Astrocyte (in vitro differentiated cells and primary cell): ENCODE results near the gene EXD2. TPM values are rescaled to one million over a fixed set of nuclear protein-coding genes. Genes with fewer than 3 reads are reported as not detected.

Experiments
- DNase-seq: peaks from one replicate; pipeline ENCODE4 v3.0.0-alpha.2; 2010; ENCODE audit warnings: low read depth
- FAIRE-seq: peaks from 2 replicates; lab custom pipeline; 2011; peaks lifted over from hg19 to GRCh38; lab: Jason Lieb, UNC
- H2AFZ ChIP-seq: 2 replicates; pipeline ENCODE4 v1.6.0; 2012; ENCODE audit warnings: low read depth, low read length, inconsistent platforms
- H3K27ac ChIP-seq: 2 replicates; pipeline ENCODE4 v1.5.1; 2011; ENCODE audit warnings: low read depth, low read length, inconsistent platforms
- H3K27me3 ChIP-seq: 2 replicates; pipeline ENCODE4 v1.6.0; 2011; ENCODE audit warnings: low read length, inconsistent platforms; ENCODE audit not compliant: insufficient read depth
- H3K36me3 ChIP-seq: 2 replicates; pipeline ENCODE4 v1.5.1; 2011; ENCODE audit warnings: low read length, inconsistent platforms; ENCODE audit not compliant: insufficient read depth
- H3K4me1 ChIP-seq: 2 replicates; pipeline ENCODE4 v1.5.1; 2011; ENCODE audit warnings: low read length, inconsistent platforms; ENCODE audit not compliant: insufficient read depth
- H3K4me2 ChIP-seq: 2 replicates; pipeline ENCODE4 v1.6.0; 2012; ENCODE audit warnings: low read length, inconsistent platforms
- H3K4me3 ChIP-seq: 2 replicates; pipeline ENCODE4 v1.5.1; 2011; ENCODE audit warnings: low read depth, mild to moderate bottlenecking, low read length, inconsistent platforms; ENCODE audit not compliant: insufficient read depth
- H3K79me2 ChIP-seq: 2 replicates; pipeline ENCODE4 v1.6.0; 2012; ENCODE audit warnings: mild to moderate bottlenecking, low read length, inconsistent platforms; ENCODE audit not compliant: insufficient read depth
- H3K9ac ChIP-seq: 2 replicates; pipeline ENCODE4 v1.6.0; 2012; ENCODE audit warnings: mild to moderate bottlenecking, low read length, inconsistent platforms
- H3K9me3 ChIP-seq: 2 replicates; pipeline ENCODE4 v1.5.1; 2012; ENCODE audit warnings: low read depth, mild to moderate bottlenecking, low read length, inconsistent platforms; ENCODE audit not compliant: insufficient read depth
- H4K20me1 ChIP-seq: 2 replicates; pipeline ENCODE4 v1.6.0; 2012; ENCODE audit warnings: low read length, inconsistent platforms; ENCODE audit not compliant: insufficient read depth
- H3K27ac Mint-ChIP-seq: one replicate; pipeline ENCODE4 v1.8.0; 2021; ENCODE audit warnings: mild to moderate bottlenecking, mixed read lengths; ENCODE audit not compliant: unreplicated experiment
- H3K27me3 Mint-ChIP-seq: one replicate; pipeline ENCODE4 v1.8.0; 2021; ENCODE audit warnings: low read depth, mixed read lengths; ENCODE audit not compliant: unreplicated experiment
- H3K36me3 Mint-ChIP-seq: one replicate; pipeline ENCODE4 v1.8.0; 2021; ENCODE audit warnings: low read depth, mixed read lengths; ENCODE audit not compliant: unreplicated experiment
- H3K4me1 Mint-ChIP-seq: one replicate; pipeline ENCODE4 v1.8.0; 2021; ENCODE audit warnings: low read depth, mixed read lengths; ENCODE audit not compliant: unreplicated experiment
- H3K4me3 Mint-ChIP-seq: one replicate; pipeline ENCODE4 v1.8.0; 2021; ENCODE audit warnings: mild to moderate bottlenecking, moderate library complexity, mixed read lengths; ENCODE audit not compliant: unreplicated experiment
- H3K9me3 Mint-ChIP-seq: one replicate; pipeline ENCODE4 v1.8.0; 2021; ENCODE audit warnings: mild to moderate bottlenecking, mixed read lengths; ENCODE audit not compliant: unreplicated experiment
- CTCF ChIP-seq: IDR thresholded peaks from 2 replicates; pipeline ENCODE4 v1.5.1; 2011; ENCODE audit warnings: low read depth, mild to moderate bottlenecking, inconsistent platforms, low read length, moderate library complexity; ENCODE audit not compliant: insufficient read depth
- EZH2 ChIP-seq: IDR thresholded peaks from 2 replicates; pipeline ENCODE4 v1.6.1; 2012; ENCODE audit warnings: mild to moderate bottlenecking, low read length, inconsistent platforms; ENCODE audit not compliant: insufficient read depth
- total RNA-seq: library from RNA; stranded (reverse); gene quantifications from 2 replicates; pipeline ENCODE4 v1.2.1, GENCODE V29; 2021

The EXD2 gene
- total RNA-seq, 1 donor from 2014 or later: 30.7 TPM

DNA sequence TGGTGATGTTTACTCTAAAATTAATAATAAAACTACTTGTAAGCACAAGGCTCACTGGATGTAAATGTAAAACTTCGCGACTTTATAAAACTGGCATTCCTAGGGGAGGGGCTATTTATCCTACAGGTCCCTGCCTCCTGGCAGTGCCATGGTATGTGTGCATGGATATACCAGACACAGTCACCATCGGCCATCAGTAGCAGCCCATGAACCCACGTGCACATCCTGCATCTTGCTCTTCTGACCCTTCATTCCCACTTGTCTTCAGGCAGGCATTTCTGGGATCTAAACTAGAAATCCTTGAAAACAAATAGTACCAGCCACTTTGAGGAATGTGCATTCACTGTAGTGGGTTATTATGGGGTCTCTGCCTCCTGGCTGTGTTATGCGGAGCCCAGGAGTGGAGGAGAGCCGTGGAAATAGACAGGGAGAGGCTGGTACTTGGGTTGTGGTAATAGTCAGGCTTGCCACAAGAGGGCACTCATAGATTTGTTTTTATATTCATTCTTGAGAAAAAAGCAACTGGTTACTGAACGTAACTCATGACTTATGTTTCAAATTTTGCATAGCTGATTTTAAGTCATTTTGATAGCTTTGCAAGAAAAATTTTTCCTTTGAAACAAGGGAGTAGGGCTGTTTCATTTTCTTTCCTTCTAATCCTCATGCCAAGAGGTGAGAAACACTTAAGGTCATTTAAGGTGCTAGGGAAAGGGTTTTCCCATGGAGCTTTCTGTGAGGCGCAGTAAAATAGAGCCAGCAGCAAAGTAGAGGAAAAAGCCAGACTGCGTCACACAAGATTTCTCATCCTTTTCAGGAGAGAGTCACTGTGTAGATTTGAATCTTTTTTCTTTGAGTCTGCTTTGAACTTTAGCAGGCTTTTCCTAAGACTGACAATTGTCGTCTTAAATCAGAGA, 51.3 kb downstream of the EXD2 start:
- H3K27ac Mint-ChIP-seq: no peak overlapping the region
- no peaks in the 10 kb centered on the region for H3K27me3 ChIP-seq
- H3K4me1 ChIP-seq: no peaks in the 10 kb centered on the region
- peak; percentile 43 for DNase-seq
- H2AFZ ChIP-seq: no peak overlapping the region
- no peaks in the 10 kb centered on the region for H4K20me1 ChIP-seq
- no peak for FAIRE-seq
- no peaks in the 10 kb centered on the region for H3K27me3 Mint-ChIP-seq
- no peak overlapping the region for H3K27ac ChIP-seq
- H3K4me2 ChIP-seq: no peak overlapping the region
- H3K36me3 Mint-ChIP-seq: peaks cover 2% of the 10 kb centered on the region
- H3K9me3 ChIP-seq: no peaks in the 10 kb centered on the region
- H3K9ac ChIP-seq: no peak overlapping the region
- H3K9me3 Mint-ChIP-seq: no peaks in the 10 kb centered on the region
- no peak overlapping the region for H3K4me3 ChIP-seq
- H3K4me1 Mint-ChIP-seq: peaks cover 11% of the 10 kb centered on the region
- H3K36me3 ChIP-seq: peaks cover 4% of the 10 kb centered on the region
- no peak overlapping the region for H3K4me3 Mint-ChIP-seq
- TF ChIP-seq CTCF (peak; percentile 75), EZH2 (no peak)
- H3K79me2 ChIP-seq: no peaks in the 10 kb centered on the region

- TF ChIP-seq CTCF (no peak), EZH2 (no peak)
- H3K36me3 Mint-ChIP-seq: peaks cover 1% of the 10 kb centered on the region
- H3K4me3 ChIP-seq: no peak overlapping the region
- H4K20me1 ChIP-seq: no peaks in the 10 kb centered on the region
- no peak overlapping the region for H3K27ac ChIP-seq
- no peak overlapping the region for H3K27ac Mint-ChIP-seq
- no peaks in the 10 kb centered on the region for H3K9me3 ChIP-seq
- H3K36me3 ChIP-seq: no peaks in the 10 kb centered on the region
- no peak overlapping the region for H2AFZ ChIP-seq
- H3K9ac ChIP-seq: no peak overlapping the region
- H3K27me3 Mint-ChIP-seq: no peaks in the 10 kb centered on the region
- no peak for FAIRE-seq
- H3K79me2 ChIP-seq: no peaks in the 10 kb centered on the region
- no peak overlapping the region for H3K4me3 Mint-ChIP-seq
- H3K4me1 ChIP-seq: no peaks in the 10 kb centered on the region
- no peak overlapping the region for H3K4me2 ChIP-seq
- H3K4me1 Mint-ChIP-seq: peaks cover 11% of the 10 kb centered on the region
- no peak for DNase-seq
- no peaks in the 10 kb centered on the region for H3K9me3 Mint-ChIP-seq
- no peaks in the 10 kb centered on the region for H3K27me3 ChIP-seq
Measured at GRCh38 chr14:69244946-69245345, 53.6 kb downstream of the EXD2 start.

- H3K4me2 ChIP-seq: no peak overlapping the region
- Mint-ChIP-seq H3K4me1 (peaks cover 11% of the 10 kb centered on the region), H3K36me3 (peaks cover under 1% of the 10 kb centered on the region), H3K9me3 (no peaks in the 10 kb centered on the region), H3K27ac (no peak overlapping the region), H3K4me3 (no peak overlapping the region), H3K27me3 (peaks cover 5% of the 10 kb centered on the region)
- TF ChIP-seq CTCF (no peak), EZH2 (no peak)
- H2AFZ ChIP-seq: no peak overlapping the region
- DNase-seq: no peak
- H3K36me3 ChIP-seq: no peaks in the 10 kb centered on the region
- H3K4me3 ChIP-seq: no peak overlapping the region
- H3K27me3 ChIP-seq: no peaks in the 10 kb centered on the region
- H4K20me1 ChIP-seq: no peaks in the 10 kb centered on the region
- no peaks in the 10 kb centered on the region for H3K4me1 ChIP-seq
- no peaks in the 10 kb centered on the region for H3K79me2 ChIP-seq
- no peak overlapping the region for H3K9ac ChIP-seq
- no peak overlapping the region for H3K27ac ChIP-seq
- no peaks in the 10 kb centered on the region for H3K9me3 ChIP-seq
- no peak for FAIRE-seq
Measured at GRCh38 chr14:69246331-69246730, 55.0 kb downstream of the EXD2 start.
